ENCODE results near the gene NAA10. TPM values are rescaled to one million over a fixed set of nuclear protein-coding genes. Genes with fewer than 3 reads are reported as not detected.

The NAA10 gene
- total and polyA plus RNA-seq, 5 donors from 2014 or later: 70.0 to 99.8 (median 77.0) TPM

DNA sequence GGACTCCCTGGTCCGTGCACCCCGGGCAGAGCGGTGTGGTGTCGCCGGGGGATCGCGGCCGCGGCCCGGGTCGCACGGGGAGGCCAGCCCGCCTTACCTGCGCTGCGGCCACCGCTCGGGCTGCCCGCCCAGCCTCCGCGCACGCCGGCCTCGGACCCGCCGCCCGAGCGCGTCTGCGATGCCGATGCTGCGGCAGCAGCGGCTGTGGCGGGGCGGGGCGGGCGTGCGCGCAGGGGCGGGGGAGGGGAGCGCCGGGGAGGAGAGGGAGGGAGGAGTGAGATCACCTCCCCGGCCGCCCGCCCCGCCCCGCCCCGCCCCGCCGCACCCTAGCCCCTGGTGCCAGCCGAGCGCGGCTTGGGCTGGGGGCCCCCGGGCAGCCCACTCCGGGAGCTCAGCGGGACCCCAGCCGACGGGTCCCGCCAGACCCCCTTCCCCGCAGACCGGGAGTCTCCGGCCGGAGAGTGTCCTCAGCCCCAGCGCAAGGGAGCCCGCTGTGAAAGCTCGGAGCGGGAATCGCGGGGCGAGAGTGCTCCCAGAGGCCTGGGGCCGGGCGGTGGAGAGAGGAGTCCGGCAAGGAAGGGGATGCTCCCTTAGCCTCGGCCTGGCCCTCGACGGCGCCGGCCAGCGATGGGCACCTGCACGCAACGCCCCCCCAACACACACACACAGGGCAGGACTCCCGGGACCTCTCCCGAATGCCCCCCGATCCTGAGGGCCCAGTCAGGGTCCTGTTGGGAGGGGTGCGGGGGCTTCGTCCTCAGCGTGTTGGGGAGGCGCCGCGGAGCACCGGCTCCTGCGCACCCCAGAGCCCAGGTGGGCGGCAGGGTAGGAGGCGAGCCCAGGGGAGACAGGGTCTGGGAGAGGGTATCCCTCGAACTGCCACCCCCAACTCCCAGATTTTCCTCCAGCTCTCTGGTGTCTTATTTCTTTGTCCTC, 48.6 kb downstream of the NAA10 start, which contains the start of gene L1CAM:
TSS of gene L1CAM (minus strand) at position 206 of the 936 bp plus-strand sequence. CDS start 10,337 bp downstream, outside the sequence.
- Histone ChIP-seq H3K4me3 (ENCODE audit: low read depth, low read length) (no peak within 1 kb of the TSS), H3K9me3 (ENCODE audit: control insufficient read depth in 2 of 2, low read length in 2 of 2) (no peaks in the 10 kb centered on the region), H3K27ac (ENCODE audit: insufficient read depth, low read length, poor library complexity, severe bottlenecking) (no peak within 1 kb of the TSS), H3K27me3 (ENCODE audit: control insufficient read depth, insufficient read depth, low read length) (peaks cover 8% of the 10 kb centered on the region), H3K36me3 (ENCODE audit: control insufficient read depth, insufficient read depth, low read length) (no peaks in the 10 kb centered on the region), H3K4me1 (ENCODE audit: control insufficient read depth, insufficient read depth, low read length, poor library complexity, severe bottlenecking) (peaks cover 9% of the 10 kb centered on the region)
- Mint-ChIP-seq H3K27ac (no peak within 1 kb of the TSS), H3K27me3 (peaks cover 28% of the 10 kb centered on the region), H3K4me1 (peaks cover 0 to 5% (median 0%) of the 10 kb centered on the region in 4 donors), H3K9me3 (no peaks in the 10 kb centered on the region), H3K36me3 (no peaks in the 10 kb centered on the region), H3K4me3 (peak within 1 kb of the TSS in 2 of 4 donors; percentile 31 to 41)
- ATAC-seq (ENCODE audit: low read depth in 2 of 2) (peak in 1 of 2 donors; percentile 31), DNase-seq (no peak)

DNA sequence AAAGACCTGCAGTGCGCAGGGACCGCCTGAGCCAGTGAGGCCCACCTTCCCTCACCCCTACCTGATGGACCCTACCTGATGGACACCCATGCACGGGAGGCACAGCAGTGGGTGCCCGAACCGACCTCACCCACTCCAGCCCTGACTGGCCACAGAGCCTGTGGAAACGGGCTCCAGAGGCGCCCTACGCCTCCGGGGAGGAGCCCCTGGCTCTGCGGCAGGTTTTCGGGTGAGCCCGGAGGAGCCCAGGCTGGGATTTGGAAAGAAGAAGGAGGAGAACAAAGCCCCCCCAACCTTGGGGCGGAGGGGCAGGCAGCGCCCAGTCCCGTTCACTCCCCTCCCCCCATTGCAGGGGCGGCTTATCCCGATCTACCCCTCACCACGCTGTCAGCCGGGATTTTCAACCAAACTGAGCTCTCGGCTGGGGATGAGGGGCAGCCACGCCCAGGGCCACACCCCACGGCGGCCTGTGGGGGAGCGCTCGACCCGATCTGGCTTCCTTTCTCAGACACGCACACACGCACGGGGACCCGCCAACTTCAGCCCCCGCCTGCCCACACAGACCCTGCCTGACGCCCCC, 49.5 kb downstream of the NAA10 start:
- no peak overlapping the region for H3K27ac Mint-ChIP-seq
- no peak for ATAC-seq (ENCODE audit: low read depth in 2 of 2)

DNA sequence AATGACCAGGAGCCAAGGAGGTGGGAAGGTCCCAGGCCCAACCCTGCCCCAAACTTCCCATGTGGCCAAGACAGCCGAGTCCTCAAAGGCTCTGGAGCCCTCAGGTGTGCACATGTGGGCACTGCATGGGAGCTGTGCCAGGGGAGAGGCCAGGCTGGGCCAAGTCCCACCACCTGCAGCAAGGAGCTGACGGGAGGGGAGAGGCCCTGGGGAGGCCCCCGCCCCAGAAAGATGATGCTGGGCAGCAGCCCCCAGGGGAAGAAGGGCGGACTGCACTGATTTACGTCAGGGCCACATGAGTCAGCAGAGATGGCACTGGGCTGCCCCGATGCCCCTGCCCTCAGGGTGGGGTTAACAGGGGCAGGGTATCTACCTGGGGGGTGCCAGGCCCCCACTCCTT, 50.2 kb downstream of the NAA10 start:
- Mint-ChIP-seq H3K9me3 (no peaks in the 10 kb centered on the region), H3K4me3 (peak overlapping the region in 1 of 4 donors; percentile 56), H3K27ac (no peak overlapping the region), H3K27me3 (peaks cover 36% of the 10 kb centered on the region), H3K36me3 (no peaks in the 10 kb centered on the region), H3K4me1 (peaks cover 0 to 5% (median 0%) of the 10 kb centered on the region in 4 donors)
- H3K27me3 ChIP-seq (ENCODE audit: control insufficient read depth, insufficient read depth, low read length): peaks cover 8% of the 10 kb centered on the region
- no peaks in the 10 kb centered on the region for H3K36me3 ChIP-seq (ENCODE audit: control insufficient read depth, insufficient read depth, low read length)
- no peaks in the 10 kb centered on the region for H3K9me3 ChIP-seq (ENCODE audit: control insufficient read depth in 2 of 2, low read length in 2 of 2)
- DNase-seq (no peak), ATAC-seq (ENCODE audit: low read depth in 2 of 2) (no peak)
- H3K4me3 ChIP-seq (ENCODE audit: low read depth, low read length): no peak overlapping the region
- no peak overlapping the region for H3K27ac ChIP-seq (ENCODE audit: insufficient read depth, low read length, poor library complexity, severe bottlenecking)
- H3K4me1 ChIP-seq (ENCODE audit: control insufficient read depth, insufficient read depth, low read length, poor library complexity, severe bottlenecking): peaks cover 9% of the 10 kb centered on the region

More for the DNA sequence above, 49.5 kb downstream of the NAA10 start:
- Histone ChIP-seq H3K9me3 (ENCODE audit: control insufficient read depth in 2 of 2, low read length in 2 of 2) (no peaks in the 10 kb centered on the region), H3K36me3 (ENCODE audit: control insufficient read depth, insufficient read depth, low read length) (no peaks in the 10 kb centered on the region), H3K27ac (ENCODE audit: insufficient read depth, low read length, poor library complexity, severe bottlenecking) (no peak overlapping the region), H3K27me3 (ENCODE audit: control insufficient read depth, insufficient read depth, low read length) (peaks cover 8% of the 10 kb centered on the region), H3K4me3 (ENCODE audit: low read depth, low read length) (no peak overlapping the region), H3K4me1 (ENCODE audit: control insufficient read depth, insufficient read depth, low read length, poor library complexity, severe bottlenecking) (peaks cover 9% of the 10 kb centered on the region)
- Mint-ChIP-seq H3K9me3 (no peaks in the 10 kb centered on the region), H3K36me3 (no peaks in the 10 kb centered on the region), H3K4me1 (peaks cover 0 to 5% (median 0%) of the 10 kb centered on the region in 4 donors), H3K4me3 (peak overlapping the region in 2 of 4 donors; percentile 31 to 41), H3K27me3 (peaks cover 36% of the 10 kb centered on the region)
- DNase-seq: no peak

DNA sequence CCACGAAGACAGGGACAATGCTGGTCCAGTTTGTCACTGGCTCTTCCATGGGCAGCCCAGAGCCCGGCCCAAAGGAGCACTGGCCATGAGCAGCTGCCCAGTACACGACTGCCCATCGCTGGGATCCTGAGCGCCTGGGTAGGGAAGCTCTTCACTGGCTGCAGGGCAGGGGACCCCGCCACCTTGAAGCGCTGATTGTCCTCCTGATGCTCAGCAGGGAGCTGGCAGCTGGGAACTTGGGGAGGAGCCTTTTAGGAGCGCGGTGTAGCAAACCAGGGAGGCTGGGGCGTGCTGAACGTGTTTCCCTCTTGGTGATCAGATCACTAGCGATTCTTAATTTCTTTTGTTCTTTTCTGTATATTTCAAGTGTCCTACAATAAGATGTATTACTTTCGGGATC, 50.7 kb downstream of the NAA10 start:
- H3K27me3 ChIP-seq (ENCODE audit: control insufficient read depth, insufficient read depth, low read length): peaks cover 8% of the 10 kb centered on the region
- H3K4me1 ChIP-seq (ENCODE audit: control insufficient read depth, insufficient read depth, low read length, poor library complexity, severe bottlenecking): peaks cover 10% of the 10 kb centered on the region
- Mint-ChIP-seq H3K9me3 (no peaks in the 10 kb centered on the region), H3K4me1 (peaks cover 0 to 8% (median 0%) of the 10 kb centered on the region in 4 donors), H3K27ac (no peak overlapping the region), H3K27me3 (peaks cover 38% of the 10 kb centered on the region), H3K36me3 (no peaks in the 10 kb centered on the region), H3K4me3 (peak overlapping the region in 3 of 4 donors; percentile 8 to 56 (median 43))
- H3K4me3 ChIP-seq (ENCODE audit: low read depth, low read length): no peak overlapping the region
- H3K27ac ChIP-seq (ENCODE audit: insufficient read depth, low read length, poor library complexity, severe bottlenecking): no peak overlapping the region
- ATAC-seq (ENCODE audit: low read depth in 2 of 2) (no peak), DNase-seq (no peak)
- no peaks in the 10 kb centered on the region for H3K9me3 ChIP-seq (ENCODE audit: control insufficient read depth in 2 of 2, low read length in 2 of 2)
- no peaks in the 10 kb centered on the region for H3K36me3 ChIP-seq (ENCODE audit: control insufficient read depth, insufficient read depth, low read length)

DNA sequence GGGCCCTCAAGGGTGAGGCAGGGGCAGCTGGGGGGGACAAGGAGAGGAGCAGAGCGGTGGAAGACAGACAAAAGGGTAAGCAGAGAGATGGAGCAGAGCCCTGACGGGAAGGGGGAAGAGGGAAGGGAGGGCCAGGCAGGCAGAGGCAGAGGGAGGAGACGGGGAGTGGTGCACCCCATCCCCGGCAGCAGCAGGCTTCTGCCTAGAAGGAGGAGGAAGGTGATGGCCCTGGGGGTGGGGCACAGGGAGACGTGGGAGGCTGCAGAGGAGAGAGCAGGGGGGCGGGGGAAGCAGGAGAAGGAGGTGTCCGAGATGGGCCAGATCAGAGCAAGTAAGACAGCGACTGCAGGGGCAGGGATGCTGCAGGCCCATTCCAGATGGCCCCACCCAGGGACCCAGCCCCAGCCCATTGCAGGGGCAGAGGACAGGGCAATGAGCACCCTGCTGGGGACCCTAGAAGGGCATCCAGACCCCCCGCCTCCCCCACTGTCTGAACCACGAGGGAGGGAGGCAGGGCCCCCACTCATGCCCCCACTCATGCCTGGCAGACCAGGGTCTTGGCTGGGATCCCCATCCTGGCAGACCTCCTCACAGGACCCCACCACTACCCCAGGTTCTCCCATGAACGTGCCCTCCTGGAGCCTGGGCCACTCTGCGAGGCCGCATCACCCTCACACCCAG, 51.5 kb downstream of the NAA10 start:
- Histone ChIP-seq H3K4me3 (ENCODE audit: low read depth, low read length) (no peak overlapping the region), H3K9me3 (ENCODE audit: control insufficient read depth in 2 of 2, low read length in 2 of 2) (no peaks in the 10 kb centered on the region), H3K27me3 (ENCODE audit: control insufficient read depth, insufficient read depth, low read length) (peaks cover 8% of the 10 kb centered on the region), H3K4me1 (ENCODE audit: control insufficient read depth, insufficient read depth, low read length, poor library complexity, severe bottlenecking) (peaks cover 15% of the 10 kb centered on the region), H3K36me3 (ENCODE audit: control insufficient read depth, insufficient read depth, low read length) (no peaks in the 10 kb centered on the region), H3K27ac (ENCODE audit: insufficient read depth, low read length, poor library complexity, severe bottlenecking) (no peak overlapping the region)
- no peaks in the 10 kb centered on the region for H3K36me3 Mint-ChIP-seq
- ATAC-seq (ENCODE audit: low read depth in 2 of 2) (no peak), DNase-seq (no peak)
- H3K4me3 Mint-ChIP-seq: no peak overlapping the region
- H3K27me3 Mint-ChIP-seq: peaks cover 34% of the 10 kb centered on the region
- H3K4me1 Mint-ChIP-seq: peaks cover 0 to 16% (median 0%) of the 10 kb centered on the region in 4 donors
- no peaks in the 10 kb centered on the region for H3K9me3 Mint-ChIP-seq
- no peak overlapping the region for H3K27ac Mint-ChIP-seq

DNA sequence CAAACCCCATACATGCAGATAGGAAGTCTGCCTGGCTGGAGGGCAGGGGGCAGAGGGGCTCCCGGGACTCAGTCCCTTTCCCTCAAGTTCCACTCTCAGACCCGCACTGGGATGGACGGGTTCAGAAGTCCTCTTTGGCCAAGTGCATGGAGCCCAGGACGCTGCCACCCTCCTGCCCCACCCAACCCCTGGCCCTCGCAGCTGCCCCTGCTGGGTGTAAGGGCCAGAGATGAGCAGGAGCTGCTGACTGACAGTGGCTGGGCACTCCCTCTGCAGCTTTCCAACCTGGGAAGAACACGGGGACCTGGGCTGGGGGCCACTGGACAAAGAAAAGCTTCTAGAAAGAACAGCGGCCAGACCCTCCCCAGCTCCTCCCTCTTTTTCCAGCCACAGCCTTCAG, 52.3 kb downstream of the NAA10 start:
- H3K27ac Mint-ChIP-seq: no peak overlapping the region
- Histone ChIP-seq H3K4me3 (ENCODE audit: low read depth, low read length) (no peak overlapping the region), H3K4me1 (ENCODE audit: control insufficient read depth, insufficient read depth, low read length, poor library complexity, severe bottlenecking) (peaks cover 19% of the 10 kb centered on the region), H3K36me3 (ENCODE audit: control insufficient read depth, insufficient read depth, low read length) (no peaks in the 10 kb centered on the region), H3K27ac (ENCODE audit: insufficient read depth, low read length, poor library complexity, severe bottlenecking) (no peak overlapping the region), H3K27me3 (ENCODE audit: control insufficient read depth, insufficient read depth, low read length) (peaks cover 1% of the 10 kb centered on the region), H3K9me3 (ENCODE audit: control insufficient read depth in 2 of 2, low read length in 2 of 2) (no peaks in the 10 kb centered on the region)
- H3K9me3 Mint-ChIP-seq: no peaks in the 10 kb centered on the region
- no peaks in the 10 kb centered on the region for H3K36me3 Mint-ChIP-seq
- ATAC-seq (ENCODE audit: low read depth in 2 of 2): no peak
- peaks cover 0 to 24% (median 0%) of the 10 kb centered on the region in 4 donors for H3K4me1 Mint-ChIP-seq
- no peak for DNase-seq
- no peak overlapping the region for H3K4me3 Mint-ChIP-seq
- peaks cover 29% of the 10 kb centered on the region for H3K27me3 Mint-ChIP-seq

DNA sequence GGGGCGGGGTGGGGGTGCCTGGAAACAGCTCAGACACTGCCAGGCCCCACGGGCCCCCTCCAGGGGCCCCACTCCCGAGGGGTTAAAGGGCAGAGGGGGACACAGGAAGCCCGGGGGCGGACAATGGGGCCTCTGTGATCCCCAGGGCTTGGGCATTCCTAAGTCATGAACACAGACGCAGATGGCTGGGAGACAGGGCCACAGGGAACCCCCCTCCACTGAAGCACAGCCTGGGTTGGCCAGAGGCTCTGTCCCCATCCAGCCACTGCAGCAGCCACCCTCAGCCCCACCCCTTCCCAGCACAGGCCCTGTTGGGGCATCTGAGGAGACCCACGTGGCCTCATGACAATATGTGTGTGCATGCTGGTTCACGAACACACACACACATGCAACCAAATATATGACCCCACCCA, 52.7 kb downstream of the NAA10 start:
- Histone ChIP-seq H3K36me3 (ENCODE audit: control insufficient read depth, insufficient read depth, low read length) (no peaks in the 10 kb centered on the region), H3K9me3 (ENCODE audit: control insufficient read depth in 2 of 2, low read length in 2 of 2) (no peaks in the 10 kb centered on the region), H3K4me3 (ENCODE audit: low read depth, low read length) (no peak overlapping the region), H3K27me3 (ENCODE audit: control insufficient read depth, insufficient read depth, low read length) (no peaks in the 10 kb centered on the region), H3K27ac (ENCODE audit: insufficient read depth, low read length, poor library complexity, severe bottlenecking) (no peak overlapping the region), H3K4me1 (ENCODE audit: control insufficient read depth, insufficient read depth, low read length, poor library complexity, severe bottlenecking) (peaks cover 19% of the 10 kb centered on the region)
- Mint-ChIP-seq H3K27me3 (peaks cover 25% of the 10 kb centered on the region), H3K36me3 (no peaks in the 10 kb centered on the region), H3K9me3 (no peaks in the 10 kb centered on the region), H3K4me1 (peaks cover 0 to 26% (median 0%) of the 10 kb centered on the region in 4 donors), H3K27ac (no peak overlapping the region), H3K4me3 (no peak overlapping the region)
- ATAC-seq (ENCODE audit: low read depth in 2 of 2) (no peak), DNase-seq (no peak)
